GM21717 (cell line): ENCODE measurements around the gene ITGAX.

ENCODE experiments used
- ATAC-seq: cut with Tn5 transposase; IDR thresholded peaks from one replicate; pipeline ENCODE4 v1.9.1; 2021; ENCODE audit warnings: mild to moderate bottlenecking, moderate library complexity; ENCODE audit not compliant: unreplicated experiment

ITGAX gene

GRCh38 chr16:31347445-31347844 is 7.5 kb upstream of the ITGAX start:
- no peak for ATAC-seq

GRCh38 chr16:31348579-31348978 is 6.4 kb upstream of the ITGAX start:
- ATAC-seq = no peak

- ATAC-seq = no peak
These were observed 4.5 kb upstream of the ITGAX start for GRCh38 chr16:31350275-31351005.

- no peak for ATAC-seq
These were observed 3.6 kb upstream of the ITGAX start for GRCh38 chr16:31351246-31351941.

- ATAC-seq = no peak
These were observed 3.0 kb upstream of the ITGAX start for GRCh38 chr16:31351942-31352325.

GRCh38 chr16:31352376-31353115 is 2.4 kb upstream of the ITGAX start:
- no peak for ATAC-seq

- ATAC-seq = no peak
These were observed 590 bp downstream of the ITGAX start for GRCh38 chr16:31355431-31356100.

GRCh38 chr16:31356566-31357323 is 1.8 kb downstream of the ITGAX start:
- ATAC-seq = no peak

GRCh38 chr16:31357324-31358109 is 2.5 kb downstream of the ITGAX start:
- no peak for ATAC-seq

- no peak for ATAC-seq
These were observed 5.3 kb downstream of the ITGAX start for GRCh38 chr16:31360251-31360650.

- no peak for ATAC-seq
These were observed 6.5 kb downstream of the ITGAX start for GRCh38 chr16:31361201-31362110.

- ATAC-seq = no peak
These were observed 7.8 kb downstream of the ITGAX start for GRCh38 chr16:31362476-31363405.

GRCh38 chr16:31363721-31364120 is 8.7 kb downstream of the ITGAX start:
- ATAC-seq = no peak

GRCh38 chr16:31364421-31364820 is 9.4 kb downstream of the ITGAX start:
- ATAC-seq = no peak

GRCh38 chr16:31365131-31365865 is 10.3 kb downstream of the ITGAX start:
- ATAC-seq = no peak

GRCh38 chr16:31367853-31368252 is 12.9 kb downstream of the ITGAX start:
- no peak for ATAC-seq

- ATAC-seq = no peak
These were observed 16.0 kb downstream of the ITGAX start for GRCh38 chr16:31371008-31371407.
